Measurements from ENCODE around the gene SKAP1.
"Not testable (repeated sequence)": the region's sequence is repeated elsewhere in the genome, so short reads cannot be mapped to it uniquely, and the experiment has no call there.

The SKAP1 gene

GRCh38 chr17:48432820-48433775 is 3.1 kb upstream of the SKAP1 start:
- TF ChIP-seq TAF1 (IDR thresholded peaks at IDR 0.05; ENCODE audit: borderline replicate concordance, low read depth, low read length) (no peak), POLR2A (IDR thresholded peaks at IDR 0.05; ENCODE audit: low read depth, low read length) (no peak), POLR2AphosphoS5 (IDR thresholded peaks at IDR 0.05; ENCODE audit: low read depth, low read length) (no peak)
- FAIRE-seq (no peak), DNase-seq (ENCODE audit: insufficient read length) (no peak)

- TF ChIP-seq POLR2A (IDR thresholded peaks at IDR 0.05; ENCODE audit: low read depth, low read length) (0 out of 2 replicates have a peak, but pooled peaks have one; percentile 22), TAF1 (IDR thresholded peaks at IDR 0.05; ENCODE audit: borderline replicate concordance, low read depth, low read length) (no peak), POLR2AphosphoS5 (IDR thresholded peaks at IDR 0.05; ENCODE audit: low read depth, low read length) (no peak)
- DNase-seq (ENCODE audit: insufficient read length), result no peak
- peak; percentile 85 for FAIRE-seq
Measured at GRCh38 chr17:48429156-48429555, 858 bp downstream of the SKAP1 start.

- peak; percentile 70 for FAIRE-seq
- DNase-seq (ENCODE audit: insufficient read length), result peak; percentile 52
- TF ChIP-seq POLR2A (IDR thresholded peaks at IDR 0.05; ENCODE audit: low read depth, low read length) (no peak), TAF1 (IDR thresholded peaks at IDR 0.05; ENCODE audit: borderline replicate concordance, low read depth, low read length) (no peak), POLR2AphosphoS5 (IDR thresholded peaks at IDR 0.05; ENCODE audit: low read depth, low read length) (no peak)
Measured at GRCh38 chr17:48427598-48427997, 2.4 kb downstream of the SKAP1 start.

GRCh38 chr17:48426761-48427500 is 3.1 kb downstream of the SKAP1 start:
- FAIRE-seq, result no peak
- TF ChIP-seq POLR2AphosphoS5 (IDR thresholded peaks at IDR 0.05; ENCODE audit: low read depth, low read length) (no peak), TAF1 (IDR thresholded peaks at IDR 0.05; ENCODE audit: borderline replicate concordance, low read depth, low read length) (no peak)
- no peak for DNase-seq (ENCODE audit: insufficient read length)

- no peak for FAIRE-seq
- DNase-seq (ENCODE audit: insufficient read length), result no peak
- no peak for TF ChIP-seq POLR2A (IDR thresholded peaks at IDR 0.05; ENCODE audit: low read depth, low read length)
- no peak for TF ChIP-seq TAF1 (IDR thresholded peaks at IDR 0.05; ENCODE audit: borderline replicate concordance, low read depth, low read length)
- no peak for TF ChIP-seq POLR2AphosphoS5 (IDR thresholded peaks at IDR 0.05; ENCODE audit: low read depth, low read length)
Measured at GRCh38 chr17:48426019-48426665, 3.9 kb downstream of the SKAP1 start.

- FAIRE-seq; DNase-seq (ENCODE audit: insufficient read length): not testable (repeated sequence)
Measured at GRCh38 chr17:48422060-48422459, 8.0 kb downstream of the SKAP1 start.

- no peak for DNase-seq (ENCODE audit: insufficient read length)
Measured at GRCh38 chr17:48420823-48421222, 9.2 kb downstream of the SKAP1 start.

GRCh38 chr17:48416971-48417370 is 13.0 kb downstream of the SKAP1 start:
- no peak for FAIRE-seq
- no peak for TF ChIP-seq POLR2AphosphoS5 (IDR thresholded peaks at IDR 0.05; ENCODE audit: low read depth, low read length)
- TF ChIP-seq TAF1 (IDR thresholded peaks at IDR 0.05; ENCODE audit: borderline replicate concordance, low read depth, low read length), result no peak
- no peak for TF ChIP-seq POLR2A (IDR thresholded peaks at IDR 0.05; ENCODE audit: low read depth, low read length)
- no peak for DNase-seq (ENCODE audit: insufficient read length)

More at GRCh38 chr17:48420823-48421222, 9.2 kb downstream of the SKAP1 start:
- TF ChIP-seq POLR2A (IDR thresholded peaks at IDR 0.05; ENCODE audit: low read depth, low read length) (no peak), POLR2AphosphoS5 (IDR thresholded peaks at IDR 0.05; ENCODE audit: low read depth, low read length) (no peak), TAF1 (IDR thresholded peaks at IDR 0.05; ENCODE audit: borderline replicate concordance, low read depth, low read length) (no peak)
- FAIRE-seq, result peak; percentile 17

- DNase-seq (ENCODE audit: insufficient read length), result no peak
- peak; percentile 79 for FAIRE-seq
Measured at GRCh38 chr17:48413613-48414405, 16.2 kb downstream of the SKAP1 start.

GRCh38 chr17:48412841-48413240 is 17.2 kb downstream of the SKAP1 start:
- DNase-seq (ENCODE audit: insufficient read length), result no peak
- FAIRE-seq, result no peak
- TF ChIP-seq POLR2AphosphoS5 (IDR thresholded peaks at IDR 0.05; ENCODE audit: low read depth, low read length), result no peak
- no peak for TF ChIP-seq TAF1 (IDR thresholded peaks at IDR 0.05; ENCODE audit: borderline replicate concordance, low read depth, low read length)
- TF ChIP-seq POLR2A (IDR thresholded peaks at IDR 0.05; ENCODE audit: low read depth, low read length), result no peak

More at GRCh38 chr17:48413613-48414405, 16.2 kb downstream of the SKAP1 start:
- no peak for TF ChIP-seq TAF1 (IDR thresholded peaks at IDR 0.05; ENCODE audit: borderline replicate concordance, low read depth, low read length)

GRCh38 chr17:48410821-48411220 is 19.2 kb downstream of the SKAP1 start:
- DNase-seq (ENCODE audit: insufficient read length); FAIRE-seq: not testable (repeated sequence)

All from GM12892 (cell line).